Measurements from ENCODE around the gene ERGIC1. TPM values are rescaled to one million over a fixed set of nuclear protein-coding genes. Genes with fewer than 3 reads are reported as not detected.

Gene ERGIC1
- total and polyA plus RNA-seq, 2 of the 13 experiments (the other 11 are each of a cell fraction or from before 2014, with no cell fraction given), result 78.5 to 184 TPM

GRCh38 chr5:172788771-172789686, 45.0 kb upstream of the ERGIC1 start (continued):
- TF ChIP-seq PITX1 (CRISPR knock-in tag; IDR thresholded peaks at IDR 0.05), result no peak
- no peak for TF ChIP-seq ZBTB1 (CRISPR knock-in tag; IDR thresholded peaks at IDR 0.05; ENCODE audit: borderline replicate concordance)
- TF ChIP-seq CHD2 (IDR thresholded peaks at IDR 0.05; ENCODE audit: low read depth, low read length), result no peak; the same call in 1 of the 2 replicates
- no peak for TF ChIP-seq RFX3 (CRISPR knock-in tag; IDR thresholded peaks at IDR 0.05)
- no peak for TF ChIP-seq RELA (CRISPR knock-in tag; IDR thresholded peaks at IDR 0.05)
- peak; percentile 56 for TF ChIP-seq ZFX (CRISPR knock-in tag; IDR thresholded peaks at IDR 0.05; ENCODE audit: low read depth)
- TF ChIP-seq ZBTB39 (CRISPR knock-in tag; IDR thresholded peaks at IDR 0.05), result no peak
- no peak for TF ChIP-seq ZNF724P (CRISPR knock-in tag; IDR thresholded peaks at IDR 0.05; ENCODE audit: borderline replicate concordance)
- no peak for TF ChIP-seq MIXL1 (CRISPR knock-in tag; IDR thresholded peaks at IDR 0.05)
- no peak for TF ChIP-seq PAX8 (CRISPR knock-in tag; IDR thresholded peaks at IDR 0.05; ENCODE audit: borderline replicate concordance)
- TF ChIP-seq ZNF549 (CRISPR knock-in tag; IDR thresholded peaks at IDR 0.05), result no peak
- TF ChIP-seq, protein P1, sequence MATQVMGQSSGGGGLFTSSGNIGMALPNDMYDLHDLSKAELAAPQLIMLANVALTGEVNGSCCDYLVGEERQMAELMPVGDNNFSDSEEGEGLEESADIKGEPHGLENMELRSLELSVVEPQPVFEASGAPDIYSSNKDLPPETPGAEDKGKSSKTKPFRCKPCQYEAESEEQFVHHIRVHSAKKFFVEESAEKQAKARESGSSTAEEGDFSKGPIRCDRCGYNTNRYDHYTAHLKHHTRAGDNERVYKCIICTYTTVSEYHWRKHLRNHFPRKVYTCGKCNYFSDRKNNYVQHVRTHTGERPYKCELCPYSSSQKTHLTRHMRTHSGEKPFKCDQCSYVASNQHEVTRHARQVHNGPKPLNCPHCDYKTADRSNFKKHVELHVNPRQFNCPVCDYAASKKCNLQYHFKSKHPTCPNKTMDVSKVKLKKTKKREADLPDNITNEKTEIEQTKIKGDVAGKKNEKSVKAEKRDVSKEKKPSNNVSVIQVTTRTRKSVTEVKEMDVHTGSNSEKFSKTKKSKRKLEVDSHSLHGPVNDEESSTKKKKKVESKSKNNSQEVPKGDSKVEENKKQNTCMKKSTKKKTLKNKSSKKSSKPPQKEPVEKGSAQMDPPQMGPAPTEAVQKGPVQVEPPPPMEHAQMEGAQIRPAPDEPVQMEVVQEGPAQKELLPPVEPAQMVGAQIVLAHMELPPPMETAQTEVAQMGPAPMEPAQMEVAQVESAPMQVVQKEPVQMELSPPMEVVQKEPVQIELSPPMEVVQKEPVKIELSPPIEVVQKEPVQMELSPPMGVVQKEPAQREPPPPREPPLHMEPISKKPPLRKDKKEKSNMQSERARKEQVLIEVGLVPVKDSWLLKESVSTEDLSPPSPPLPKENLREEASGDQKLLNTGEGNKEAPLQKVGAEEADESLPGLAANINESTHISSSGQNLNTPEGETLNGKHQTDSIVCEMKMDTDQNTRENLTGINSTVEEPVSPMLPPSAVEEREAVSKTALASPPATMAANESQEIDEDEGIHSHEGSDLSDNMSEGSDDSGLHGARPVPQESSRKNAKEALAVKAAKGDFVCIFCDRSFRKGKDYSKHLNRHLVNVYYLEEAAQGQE (IDR thresholded peaks at IDR 0.05; ENCODE audit: borderline replicate concordance in 1 of 2, low read depth in 1 of 2, low read length in 2 of 2), result no peak
- no peak for TF ChIP-seq SMYD3 (CRISPR knock-in tag; IDR thresholded peaks at IDR 0.05)
- no peak for TF ChIP-seq ZKSCAN1 (IDR thresholded peaks at IDR 0.05; ENCODE audit: low read length)
- TF ChIP-seq, protein P2, sequence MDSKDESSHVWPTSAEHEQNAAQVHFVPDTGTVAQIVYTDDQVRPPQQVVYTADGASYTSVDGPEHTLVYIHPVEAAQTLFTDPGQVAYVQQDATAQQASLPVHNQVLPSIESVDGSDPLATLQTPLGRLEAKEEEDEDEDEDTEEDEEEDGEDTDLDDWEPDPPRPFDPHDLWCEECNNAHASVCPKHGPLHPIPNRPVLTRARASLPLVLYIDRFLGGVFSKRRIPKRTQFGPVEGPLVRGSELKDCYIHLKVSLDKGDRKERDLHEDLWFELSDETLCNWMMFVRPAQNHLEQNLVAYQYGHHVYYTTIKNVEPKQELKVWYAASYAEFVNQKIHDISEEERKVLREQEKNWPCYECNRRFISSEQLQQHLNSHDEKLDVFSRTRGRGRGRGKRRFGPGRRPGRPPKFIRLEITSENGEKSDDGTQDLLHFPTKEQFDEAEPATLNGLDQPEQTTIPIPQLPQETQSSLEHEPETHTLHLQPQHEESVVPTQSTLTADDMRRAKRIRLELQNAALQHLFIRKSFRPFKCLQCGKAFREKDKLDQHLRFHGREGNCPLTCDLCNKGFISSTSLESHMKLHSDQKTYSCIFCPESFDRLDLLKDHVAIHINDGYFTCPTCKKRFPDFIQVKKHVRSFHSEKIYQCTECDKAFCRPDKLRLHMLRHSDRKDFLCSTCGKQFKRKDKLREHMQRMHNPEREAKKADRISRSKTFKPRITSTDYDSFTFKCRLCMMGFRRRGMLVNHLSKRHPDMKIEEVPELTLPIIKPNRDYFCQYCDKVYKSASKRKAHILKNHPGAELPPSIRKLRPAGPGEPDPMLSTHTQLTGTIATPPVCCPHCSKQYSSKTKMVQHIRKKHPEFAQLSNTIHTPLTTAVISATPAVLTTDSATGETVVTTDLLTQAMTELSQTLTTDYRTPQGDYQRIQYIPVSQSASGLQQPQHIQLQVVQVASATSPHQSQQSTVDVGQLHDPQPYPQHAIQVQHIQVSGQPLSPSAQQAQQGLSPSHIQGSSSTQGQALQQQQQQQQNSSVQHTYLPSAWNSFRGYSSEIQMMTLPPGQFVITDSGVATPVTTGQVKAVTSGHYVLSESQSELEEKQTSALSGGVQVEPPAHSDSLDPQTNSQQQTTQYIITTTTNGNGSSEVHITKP (CRISPR knock-in tag; IDR thresholded peaks at IDR 0.05; ENCODE audit: low read depth), result no peak
- TF ChIP-seq ZFP91 (CRISPR knock-in tag; IDR thresholded peaks at IDR 0.05; ENCODE audit: borderline replicate concordance), result no peak
- TF ChIP-seq KAT8 (CRISPR knock-in tag; IDR thresholded peaks at IDR 0.05), result peak; percentile 10; the same call in 1 of the 2 replicates
